SK-N-SH (cell line): ENCODE results near the gene PBX3. TPM values are rescaled to one million over a fixed set of nuclear protein-coding genes. Genes with fewer than 3 reads are reported as not detected.

Experiments
- CTCF ChIA-PET: fragments of 300-600, 350-600 bp; formaldehyde crosslinking; extraction: SDS; loops from one replicate; lab custom pipeline; 2021; lab: Yijun Ruan, JAX
- POLR2A ChIA-PET: fragments of 350-600 bp; sonication (Branson Sonifier 250); formaldehyde crosslinking; extraction: SDS; loops from one replicate; lab custom pipeline; 2020; ENCODE audit warnings: antibody characterized with exemption, inconsistent platforms; lab: Yijun Ruan, JAX
- DNase-seq: peaks from one replicate; pipeline ENCODE4 v3.0.0; 2012
- H2AFZ ChIP-seq: fragments of 200-600 bp; sonication (generic); 2 replicates; pipeline ENCODE4 v1.8.1; 2016; ENCODE audit warnings: antibody characterized with exemption, mild to moderate bottlenecking, low read depth
- H3F3A ChIP-seq: fragments of 200-600 bp; sonication (generic); replicated peaks from 2 replicates; pipeline ENCODE3; 2016; ENCODE audit warnings: antibody characterized with exemption, mild to moderate bottlenecking; ENCODE audit not compliant: insufficient read depth
- H3K27ac ChIP-seq, 2 experiments: fragments of 200-500 bp in 1 of 2; fragments of 200-600 bp in 1 of 2; sonication (Bioruptor generic) in 1 of 2; sonication (generic), shearing (Covaris generic) in 1 of 2; 2 replicates each; pipeline versions ENCODE4 v1.5.1 to v1.6.1; 2014 to 2016; ENCODE audit warnings: low read depth in 2 of 2, inconsistent platforms in 1 of 2, low read length in 1 of 2, mild to moderate bottlenecking in 1 of 2, mixed read lengths in 1 of 2
- H3K27me3 ChIP-seq: fragments of 200-600 bp; sonication (generic), shearing (Covaris generic); 2 replicates; pipeline ENCODE4 v1.6.1; 2016; ENCODE audit warnings: mixed run types; ENCODE audit not compliant: insufficient read depth
- H3K36me3 ChIP-seq, 2 experiments: fragments of 200-500 bp in 1 of 2; fragments of 200-600 bp in 1 of 2; sonication (Bioruptor generic) in 1 of 2; sonication (generic) in 1 of 2; replicated peaks in 1 of 2; 2 replicates each; pipeline versions ENCODE3 to v1.5.1; 2014 to 2016; ENCODE audit warnings: low read length in 1 of 2, mild to moderate bottlenecking in 1 of 2; ENCODE audit not compliant: insufficient read depth in 2 of 2, control insufficient read depth in 1 of 2
- H3K4me1 ChIP-seq, 2 experiments: fragments of 200-500 bp in 1 of 2; fragments of 200-600 bp in 1 of 2; sonication (Bioruptor generic) in 1 of 2; sonication (generic), shearing (Covaris generic) in 1 of 2; 2 replicates each; pipeline versions ENCODE4 v1.5.1 to v1.6.1; 2014 to 2016; ENCODE audit warnings: low read depth in 1 of 2, low read length in 1 of 2, mixed run types in 1 of 2; ENCODE audit not compliant: insufficient read depth in 2 of 2, control insufficient read depth in 1 of 2
- H3K4me2 ChIP-seq: fragments of 200-600 bp; sonication (generic), shearing (Covaris generic); 2 replicates; pipeline ENCODE4 v1.6.1; 2017; ENCODE audit warnings: mixed run types
- H3K4me3 ChIP-seq, 2 experiments: fragments of 200-500 bp in 1 of 2; fragments of 200-600 bp in 1 of 2; sonication (Bioruptor generic) in 1 of 2; sonication (generic), shearing (Covaris generic) in 1 of 2; 2 replicates each; pipeline versions ENCODE4 v1.5.1 to v1.8.1; 2014 to 2016; ENCODE audit warnings: low read depth in 2 of 2, inconsistent platforms in 1 of 2, low read length in 1 of 2, mild to moderate bottlenecking in 1 of 2, mixed read lengths in 1 of 2, moderate library complexity in 1 of 2
- H3K79me2 ChIP-seq: fragments of 200-600 bp; sonication (generic); 2 replicates; pipeline ENCODE4 v1.8.1; 2017; ENCODE audit warnings: mild to moderate bottlenecking; ENCODE audit not compliant: insufficient read depth
- H3K9ac ChIP-seq: fragments of 200-600 bp; sonication (generic); 2 replicates; pipeline ENCODE4 v1.6.1; 2017; ENCODE audit warnings: mixed run types
- H3K9me2 ChIP-seq: fragments of 200-600 bp; sonication (generic); 2 replicates; pipeline ENCODE4 v1.6.1; 2017; ENCODE audit warnings: mixed run types
- H3K9me3 ChIP-seq: fragments of 200-600 bp; sonication (generic); 2 replicates; pipeline ENCODE4 v1.6.1; 2017; ENCODE audit warnings: mixed run types, mild to moderate bottlenecking, moderate library complexity
- H4K20me1 ChIP-seq: fragments of 200-600 bp; sonication (generic); 2 replicates; pipeline ENCODE4 v1.6.1; 2017; ENCODE audit warnings: mild to moderate bottlenecking, mixed run types; ENCODE audit not compliant: insufficient read depth
- CHD2 ChIP-seq: fragments of 150-350 bp; IDR thresholded peaks from 2 replicates; pipeline ENCODE4 v1.6.1; 2018; ENCODE audit warnings: low read length; ENCODE audit not compliant: partially characterized antibody
- MEF2A ChIP-seq: IDR thresholded peaks from 2 replicates; pipeline ENCODE4 v1.4.0; 2012; ENCODE audit warnings: low read depth, borderline replicate concordance
- NRF1 ChIP-seq: IDR thresholded peaks from 2 replicates; pipeline ENCODE4 v1.6.1; 2012; ENCODE audit warnings: low read depth, mild to moderate bottlenecking, low read length
- TCF12 ChIP-seq: IDR thresholded peaks from 2 replicates; pipeline ENCODE4 v1.4.0; 2012
- TEAD4 ChIP-seq: IDR thresholded peaks from 2 replicates; pipeline ENCODE4 v1.4.0; 2012; ENCODE audit warnings: mild to moderate bottlenecking, borderline replicate concordance; ENCODE audit not compliant: insufficient read depth
- WGBS: methylation state at CpG from one replicate; pipeline ENCODE4 v1.1.6; 2017; ENCODE audit warnings: low lambda C conversion rate; 5-methylcytosine and 5-hydroxymethylcytosine counted together
- polyA plus RNA-seq, 3 experiments: library from polyadenylated mRNA; depleted of rRNA; stranded (reverse); fragments of >200 nt; gene quantifications; 2 replicates each; pipeline ENCODE4 v1.2.3, GENCODE V29; 2012
- TF ChIP-seq, protein P1 (sequence below): IDR thresholded peaks from 2 replicates; pipeline ENCODE4 v1.4.0; 2012; ENCODE audit warnings: low read depth, borderline replicate concordance
- TF ChIP-seq, protein P2 (sequence below): fragments of 200-600 bp; sonication (generic); IDR thresholded peaks from 2 replicates; pipeline ENCODE4 v1.6.1; 2017; ENCODE audit warnings: antibody characterized with exemption, mild to moderate bottlenecking, moderate library complexity

Gene PBX3
- polyA plus RNA-seq, 1 of the 3 experiments (the other 2 are of a cell fraction) = 73.0 TPM

- Histone ChIP-seq H3K9ac (no peak overlapping the region), H2AFZ (no peak overlapping the region), H3K27me3 (no peaks in the 10 kb centered on the region), H3K4me1 (peaks cover 0 to 33% of the 10 kb centered on the region in 2 experiments; a peak in 2 of 4 replicates), H3K36me3 (peaks cover 20 to 31% of the 10 kb centered on the region in 2 experiments)
- CTCF ChIA-PET = no interaction called here
- no peak for DNase-seq
- POLR2A ChIA-PET = interaction anchor here (1.4 kb wide), 1 partner anchor 10 kb away, joined by 3 read pairs; no protein-coding TSS in a partner anchor
- 88% methylated on average over 4 of the region's 5 CpGs for WGBS
- TF ChIP-seq NRF1 = no peak
- TF ChIP-seq CHD2 = no peak
- no peak for TF ChIP-seq MEF2A
- TF ChIP-seq TEAD4 = no peak
- TF ChIP-seq, all 33 proteins: peak for 0
- Histone ChIP-seq H3K9me3 (no peaks in the 10 kb centered on the region), H3K4me3 (no peak overlapping the region), H3F3A (peaks cover 10% of the 10 kb centered on the region), H4K20me1 (no peaks in the 10 kb centered on the region), H3K9me2 (no peaks in the 10 kb centered on the region), H3K79me2 (no peaks in the 10 kb centered on the region), H3K27ac (no peak overlapping the region), H3K4me2 (no peak overlapping the region)
These were observed 223.2 kb downstream of the PBX3 start for GRCh38 chr9:125970340-125970739.

- H3K9ac ChIP-seq = no peak overlapping the region
- DNase-seq = no peak
- no peak overlapping the region for H3K4me2 ChIP-seq
- TF ChIP-seq, protein P1, sequence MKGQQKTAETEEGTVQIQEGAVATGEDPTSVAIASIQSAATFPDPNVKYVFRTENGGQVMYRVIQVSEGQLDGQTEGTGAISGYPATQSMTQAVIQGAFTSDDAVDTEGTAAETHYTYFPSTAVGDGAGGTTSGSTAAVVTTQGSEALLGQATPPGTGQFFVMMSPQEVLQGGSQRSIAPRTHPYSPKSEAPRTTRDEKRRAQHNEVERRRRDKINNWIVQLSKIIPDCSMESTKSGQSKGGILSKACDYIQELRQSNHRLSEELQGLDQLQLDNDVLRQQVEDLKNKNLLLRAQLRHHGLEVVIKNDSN = no peak
- no peak for TF ChIP-seq TCF12
- TF ChIP-seq, all 33 proteins: peak for 0
- H3K27ac ChIP-seq = no peak overlapping the region
- H2AFZ ChIP-seq = no peak overlapping the region
- no peaks in the 10 kb centered on the region for H4K20me1 ChIP-seq
- no peaks in the 10 kb centered on the region for H3K79me2 ChIP-seq
- no peaks in the 10 kb centered on the region for H3K9me3 ChIP-seq
- no peaks in the 10 kb centered on the region for H3K27me3 ChIP-seq
- H3K36me3 ChIP-seq = peaks cover 13 to 24% of the 10 kb centered on the region in 2 experiments
- 89% methylated on average over 3 of the region's 3 CpGs for WGBS
- ChIA-PET POLR2A (interaction anchor here (1.4 kb wide), 1 partner anchor 10 kb away, joined by 3 read pairs; no protein-coding TSS in a partner anchor), CTCF (interaction anchor here (0.6 to 1.2 kb wide), 2 partner anchors 71 to 351 kb away, joined by 3 read pairs; no protein-coding TSS in a partner anchor)
- peaks cover 6% of the 10 kb centered on the region for H3F3A ChIP-seq
- no peaks in the 10 kb centered on the region for H3K9me2 ChIP-seq
- H3K4me3 ChIP-seq = no peak overlapping the region
- peaks cover 0 to 29% of the 10 kb centered on the region in 2 experiments; a peak in 2 of 4 replicates for H3K4me1 ChIP-seq
These were observed 223.9 kb downstream of the PBX3 start for GRCh38 chr9:125971050-125971449.

GRCh38 chr9:125972012-125972729 lies 225.0 kb downstream of the PBX3 start:
- TF ChIP-seq, protein P2, sequence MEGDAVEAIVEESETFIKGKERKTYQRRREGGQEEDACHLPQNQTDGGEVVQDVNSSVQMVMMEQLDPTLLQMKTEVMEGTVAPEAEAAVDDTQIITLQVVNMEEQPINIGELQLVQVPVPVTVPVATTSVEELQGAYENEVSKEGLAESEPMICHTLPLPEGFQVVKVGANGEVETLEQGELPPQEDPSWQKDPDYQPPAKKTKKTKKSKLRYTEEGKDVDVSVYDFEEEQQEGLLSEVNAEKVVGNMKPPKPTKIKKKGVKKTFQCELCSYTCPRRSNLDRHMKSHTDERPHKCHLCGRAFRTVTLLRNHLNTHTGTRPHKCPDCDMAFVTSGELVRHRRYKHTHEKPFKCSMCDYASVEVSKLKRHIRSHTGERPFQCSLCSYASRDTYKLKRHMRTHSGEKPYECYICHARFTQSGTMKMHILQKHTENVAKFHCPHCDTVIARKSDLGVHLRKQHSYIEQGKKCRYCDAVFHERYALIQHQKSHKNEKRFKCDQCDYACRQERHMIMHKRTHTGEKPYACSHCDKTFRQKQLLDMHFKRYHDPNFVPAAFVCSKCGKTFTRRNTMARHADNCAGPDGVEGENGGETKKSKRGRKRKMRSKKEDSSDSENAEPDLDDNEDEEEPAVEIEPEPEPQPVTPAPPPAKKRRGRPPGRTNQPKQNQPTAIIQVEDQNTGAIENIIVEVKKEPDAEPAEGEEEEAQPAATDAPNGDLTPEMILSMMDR = no peak
- TF ChIP-seq, all 33 proteins: peak for 0
- ChIA-PET POLR2A (no interaction called here), CTCF (interaction anchor here (1.2 kb wide), 1 partner anchor 352 kb away, joined by 3 read pairs; no protein-coding TSS in a partner anchor)
- no peak overlapping the region for H3K4me2 ChIP-seq
- H3K27ac ChIP-seq = no peak overlapping the region
- H3K9me3 ChIP-seq = no peaks in the 10 kb centered on the region
- peaks cover 3 to 13% of the 10 kb centered on the region in 2 experiments for H3K36me3 ChIP-seq
- peaks cover 6% of the 10 kb centered on the region for H3F3A ChIP-seq
- no peak overlapping the region for H3K4me3 ChIP-seq
- H3K79me2 ChIP-seq = no peaks in the 10 kb centered on the region
- H3K4me1 ChIP-seq = peaks cover 0 to 20% of the 10 kb centered on the region in 2 experiments; a peak in 2 of 4 replicates
- no peak for DNase-seq
- no peaks in the 10 kb centered on the region for H3K9me2 ChIP-seq
- H3K9ac ChIP-seq = no peak overlapping the region
- WGBS = 95% methylated on average over 8 of the region's 12 CpGs
- no peaks in the 10 kb centered on the region for H3K27me3 ChIP-seq
- H2AFZ ChIP-seq = no peak overlapping the region
- no peaks in the 10 kb centered on the region for H4K20me1 ChIP-seq
